H1 (cell line): ENCODE measurements around the gene ARHGAP32.

ENCODE experiments used
- CTCF ChIP-seq, 3 experiments: IDR thresholded peaks; 1 replicate in 2 of 3; 2 replicates in 1 of 3; pipeline versions ENCODE4 v1.5.1 to v1.6.1; 2011; ENCODE audit warnings: low read length in 3 of 3, mild to moderate bottlenecking in 3 of 3, inconsistent platforms in 2 of 3, low read depth in 1 of 3, moderate library complexity in 1 of 3; ENCODE audit not compliant: insufficient read depth in 1 of 3; ENCODE audit errors: control extremely low read depth in 1 of 3
- GTF2F1 ChIP-seq: IDR thresholded peaks from 2 replicates; pipeline ENCODE4 v1.6.1; 2012; ENCODE audit warnings: low read depth, low read length, improper control_type of control experiment, borderline replicate concordance
- MAFK ChIP-seq: IDR thresholded peaks from 2 replicates; pipeline ENCODE4 v1.6.1; 2012; ENCODE audit warnings: low read depth, mild to moderate bottlenecking, improper control_type of control experiment, low read length
- NRF1 ChIP-seq: IDR thresholded peaks from 2 replicates; pipeline ENCODE4 v1.6.1; 2011; ENCODE audit warnings: mild to moderate bottlenecking, low read depth, low read length, improper control_type of control experiment
- POLR2A ChIP-seq, 2 experiments: IDR thresholded peaks; 1 replicate in 1 of 2; 2 replicates in 1 of 2; pipeline ENCODE4 v1.6.1; 2011; ENCODE audit warnings: low read depth in 2 of 2, low read length in 2 of 2, mild to moderate bottlenecking in 2 of 2; ENCODE audit errors: control extremely low read depth in 1 of 2
- TAF1 ChIP-seq: IDR thresholded peaks from 2 replicates; pipeline ENCODE4 v1.6.1; 2011; ENCODE audit warnings: mild to moderate bottlenecking, low read depth, low read length

- no peak for TF ChIP-seq CTCF (IDR thresholded peaks at IDR 0.05; ENCODE audit: control extremely low read depth in 1 of 3, insufficient read depth in 1 of 3, low read depth in 1 of 3, low read length in 3 of 3)
- TF ChIP-seq TAF1 = no peak
- no peak for TF ChIP-seq POLR2A (IDR thresholded peaks at IDR 0.05; ENCODE audit: control extremely low read depth in 1 of 2, low read depth in 2 of 2, low read length in 2 of 2)
- TF ChIP-seq NRF1 = no peak
- no peak for TF ChIP-seq MAFK
- no peak for TF ChIP-seq GTF2F1
Observed at GRCh38 chr11:128924104-128924503, 268.0 kb downstream of the ARHGAP32 start.
